ENCODE measurements around the gene GALNT14. TPM values are rescaled to one million over a fixed set of nuclear protein-coding genes. Genes with fewer than 3 reads are reported as not detected.

The GALNT14 gene
- total and polyA plus RNA-seq, 2 of the 13 experiments (the other 11 are each of a cell fraction or from before 2014, with no cell fraction given) = not detected

DNA sequence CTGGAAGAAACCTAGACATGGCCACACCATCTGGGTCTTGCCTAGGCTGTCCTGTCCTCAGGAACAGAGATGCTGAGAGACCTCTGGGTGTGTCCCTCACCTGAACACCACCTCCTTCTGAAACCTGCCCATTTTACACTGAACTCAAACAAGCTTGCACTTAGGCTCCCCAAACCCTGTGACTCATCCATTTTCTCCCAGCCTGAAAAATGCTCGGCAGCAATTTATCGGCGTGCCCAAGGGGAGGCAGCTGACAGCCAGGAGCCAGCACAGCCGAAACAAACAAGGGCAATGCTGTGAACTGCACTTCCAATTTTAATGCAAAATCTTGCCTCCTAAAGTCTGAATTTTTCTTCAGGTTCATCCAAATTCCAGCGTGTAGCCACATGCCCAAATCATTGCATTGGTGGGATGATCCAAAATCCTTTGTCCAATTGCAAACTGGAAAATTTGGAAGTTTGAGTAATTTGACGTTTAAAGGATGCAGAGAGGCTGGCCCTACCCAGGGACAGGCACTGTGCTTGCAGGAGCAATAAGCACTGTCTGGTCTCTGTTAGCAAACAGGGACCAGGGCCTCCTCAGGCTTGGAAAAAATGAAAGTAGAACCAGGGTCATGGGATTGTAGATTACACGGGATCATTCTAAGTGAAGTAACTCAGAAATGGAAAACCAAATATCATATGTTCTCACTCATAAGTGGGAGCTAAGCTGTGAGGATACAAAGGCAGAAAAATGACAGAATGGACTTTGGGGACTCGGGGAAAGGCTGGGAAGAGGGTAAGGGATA, 67.7 kb downstream of the GALNT14 start:
- Histone ChIP-seq H3K4me3 (replicated peaks in 1 of 3; ENCODE audit: insufficient read depth in 1 of 3, low read depth in 2 of 3, low read length in 3 of 3) (no peak overlapping the region), H3K79me2 (ENCODE audit: insufficient read depth, low read length) (no peaks in the 10 kb centered on the region), H3K36me3 (replicated peaks in 1 of 2; ENCODE audit: control insufficient read depth in 1 of 2, insufficient read depth in 2 of 2, low read length in 2 of 2) (no peaks in the 10 kb centered on the region), H4K20me1 (ENCODE audit: insufficient read depth, low read length) (no peaks in the 10 kb centered on the region), H3K4me2 (ENCODE audit: low read depth, low read length) (no peak overlapping the region), H3K4me1 (ENCODE audit: insufficient read depth, low read length) (no peaks in the 10 kb centered on the region), H2AFZ (ENCODE audit: low read length) (no peak overlapping the region), H3K27ac (ENCODE audit: extremely low read length, insufficient read depth, low read length) (no peak overlapping the region), H3K9ac (ENCODE audit: insufficient read depth, low read depth, low read length) (no peak overlapping the region), H3K9me3 (ENCODE audit: low read length) (no peaks in the 10 kb centered on the region), H3K27me3 (ENCODE audit: control insufficient read depth in 1 of 2, insufficient read depth in 2 of 2, low read length in 2 of 2) (no peaks in the 10 kb centered on the region; a peak in 2 of 5 replicates)
- intact Hi-C loops (cut with micrococcal nuclease; ENCODE audit: unreplicated experiment) = no loop called here
- TF ChIP-seq ZNF30 (CRISPR knock-in tag; IDR thresholded peaks at IDR 0.05) = no peak
- TF ChIP-seq ZNF280D (CRISPR knock-in tag; IDR thresholded peaks at IDR 0.05) = no peak
- no peak for TF ChIP-seq NFIB (CRISPR knock-in tag; IDR thresholded peaks at IDR 0.05; ENCODE audit: borderline replicate concordance)
- no peak for TF ChIP-seq NBN (conservative IDR thresholded peaks at IDR 0.05)
- TF ChIP-seq BHLHE40 (IDR thresholded peaks at IDR 0.05; ENCODE audit: low read length) = no peak
- TF ChIP-seq MATR3 (CRISPR knock-in tag; IDR thresholded peaks at IDR 0.05) = no peak
- TF ChIP-seq NKX3-1 (CRISPR knock-in tag; IDR thresholded peaks at IDR 0.05) = no peak
- TF ChIP-seq ZNF556 (CRISPR knock-in tag; IDR thresholded peaks at IDR 0.05; ENCODE audit: borderline replicate concordance) = no peak
- BruUV-seq (replicated peaks) = no TSS peak
- ChIA-PET CTCF (ENCODE audit: low intra/inter-chr PET ratio, low total read pairs) (no interaction called here), POLR2A (no interaction called here)
- ATAC-seq (no peak), FAIRE-seq (no peak), DNase-seq (ENCODE audit: low spot score) (no peak)
- WGBS (ENCODE audit: low lambda C conversion rate) = 23% methylated on average over 8 of the region's 8 CpGs
- in situ Hi-C loops (cut with HindIII; ENCODE audit: extremely low pct_ligation_motif_present, low pct_unique_long_range_greater_than_20kb) = no loop called here
